ENCODE measurements around the gene ABCB11. TPM values are rescaled to one million over a fixed set of nuclear protein-coding genes. Genes with fewer than 3 reads are reported as not detected.

Gene ABCB11
- total RNA-seq, 4 donors from 2014 or later: under 0.01 to 1.2 (median 0.11) TPM; not detected in 1

DNA sequence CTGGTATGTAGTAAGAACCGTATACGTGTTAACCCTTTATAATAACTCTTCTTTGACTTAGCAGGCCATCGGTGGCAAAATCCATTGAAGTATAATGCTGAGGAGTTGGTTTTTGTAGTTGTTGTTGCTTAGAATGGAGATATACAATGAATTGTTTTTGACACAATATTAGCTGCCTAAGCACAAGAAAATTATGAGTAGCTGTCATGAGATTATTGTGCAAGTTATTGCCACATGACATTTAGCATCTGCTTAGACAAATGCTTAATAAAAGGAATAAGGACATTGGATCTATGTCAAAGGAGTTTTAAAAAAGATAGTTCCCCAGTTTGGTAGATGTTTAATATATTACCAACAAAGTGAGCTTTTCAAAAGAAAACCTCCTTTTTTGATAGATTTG is 59.9 kb downstream of the ABCB11 start:
- Histone ChIP-seq H3K4me1 (no peaks in the 10 kb centered on the region), H3K27me3 (no peaks in the 10 kb centered on the region), H3K27ac (no peak overlapping the region), H3K4me3 (replicated peaks in 1 of 3) (no peak overlapping the region), H3K9me3 (no peaks in the 10 kb centered on the region), H3K36me3 (no peaks in the 10 kb centered on the region)
- intact Hi-C loops (cut with DNase I): no loop called here
- TF ChIP-seq POLR2A (IDR thresholded peaks at IDR 0.05): no peak
- TF ChIP-seq, protein P1, sequence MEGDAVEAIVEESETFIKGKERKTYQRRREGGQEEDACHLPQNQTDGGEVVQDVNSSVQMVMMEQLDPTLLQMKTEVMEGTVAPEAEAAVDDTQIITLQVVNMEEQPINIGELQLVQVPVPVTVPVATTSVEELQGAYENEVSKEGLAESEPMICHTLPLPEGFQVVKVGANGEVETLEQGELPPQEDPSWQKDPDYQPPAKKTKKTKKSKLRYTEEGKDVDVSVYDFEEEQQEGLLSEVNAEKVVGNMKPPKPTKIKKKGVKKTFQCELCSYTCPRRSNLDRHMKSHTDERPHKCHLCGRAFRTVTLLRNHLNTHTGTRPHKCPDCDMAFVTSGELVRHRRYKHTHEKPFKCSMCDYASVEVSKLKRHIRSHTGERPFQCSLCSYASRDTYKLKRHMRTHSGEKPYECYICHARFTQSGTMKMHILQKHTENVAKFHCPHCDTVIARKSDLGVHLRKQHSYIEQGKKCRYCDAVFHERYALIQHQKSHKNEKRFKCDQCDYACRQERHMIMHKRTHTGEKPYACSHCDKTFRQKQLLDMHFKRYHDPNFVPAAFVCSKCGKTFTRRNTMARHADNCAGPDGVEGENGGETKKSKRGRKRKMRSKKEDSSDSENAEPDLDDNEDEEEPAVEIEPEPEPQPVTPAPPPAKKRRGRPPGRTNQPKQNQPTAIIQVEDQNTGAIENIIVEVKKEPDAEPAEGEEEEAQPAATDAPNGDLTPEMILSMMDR (IDR thresholded peaks at IDR 0.05): no peak
- no peak for DNase-seq
- 72 to 77% methylated on average over 3 of the region's 3 CpGs for WGBS, 2 donors

DNA sequence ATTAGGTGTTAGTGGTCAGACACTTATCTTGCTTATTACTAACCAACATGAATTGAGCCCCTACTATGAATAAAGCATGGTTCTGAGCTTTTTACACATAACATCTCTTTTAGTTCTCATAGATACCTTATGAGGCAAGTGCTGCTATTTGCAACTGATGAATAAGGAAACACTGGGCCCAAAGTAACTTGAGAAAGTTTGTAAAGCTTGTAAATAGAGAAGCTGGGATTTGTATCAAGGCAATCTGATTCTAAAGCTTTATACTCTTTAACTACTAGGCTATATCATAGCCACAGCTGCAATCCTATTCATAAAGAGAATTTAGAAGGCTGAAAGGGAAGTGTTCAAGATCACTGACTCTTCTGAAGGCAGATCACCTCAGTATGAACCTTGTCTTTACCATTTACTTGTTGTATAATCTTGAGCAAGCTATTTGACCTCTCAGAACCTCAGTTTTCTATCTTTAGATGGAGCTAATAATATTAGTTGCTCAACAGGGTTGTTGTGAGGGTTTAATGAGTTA is 60.4 kb downstream of the ABCB11 start:
- no peaks in the 10 kb centered on the region for H3K27me3 ChIP-seq
- no peak for DNase-seq
- H3K9me3 ChIP-seq: no peaks in the 10 kb centered on the region
- no peak for TF ChIP-seq POLR2A (IDR thresholded peaks at IDR 0.05)
- TF ChIP-seq, protein P1 (IDR thresholded peaks at IDR 0.05): no peak
- no peaks in the 10 kb centered on the region for H3K36me3 ChIP-seq
- no peak overlapping the region for H3K27ac ChIP-seq
- intact Hi-C loops (cut with DNase I): no loop called here
- no peaks in the 10 kb centered on the region for H3K4me1 ChIP-seq
- no peak overlapping the region for H3K4me3 ChIP-seq (replicated peaks in 1 of 3)

DNA sequence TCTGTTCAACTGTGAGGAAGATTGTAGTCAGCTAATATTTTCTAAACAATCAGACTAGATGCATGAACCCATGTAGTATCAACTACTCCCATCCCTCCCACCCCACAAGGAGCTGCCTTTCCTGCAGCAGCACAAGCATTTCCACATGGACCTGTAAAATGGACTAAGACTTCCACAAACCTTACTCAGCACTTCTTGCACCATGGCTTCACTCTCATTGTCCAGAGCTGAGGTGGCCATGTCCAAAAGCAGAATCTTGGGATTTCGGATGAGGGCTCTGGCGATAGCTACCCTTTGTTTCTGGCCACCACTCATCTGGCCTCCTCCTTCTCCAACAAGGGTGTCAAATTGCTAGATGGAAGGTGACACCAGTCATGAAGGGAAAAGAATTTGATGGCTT is 61.3 kb downstream of the ABCB11 start:
- DNase-seq: no peak
- Histone ChIP-seq H3K4me1 (no peaks in the 10 kb centered on the region), H3K4me3 (replicated peaks in 1 of 3) (no peak overlapping the region), H3K9me3 (no peaks in the 10 kb centered on the region), H3K27ac (no peak overlapping the region), H3K36me3 (no peaks in the 10 kb centered on the region), H3K27me3 (no peaks in the 10 kb centered on the region)
- WGBS, 2 donors: 97 to 98% methylated on average over 2 of the region's 2 CpGs
- intact Hi-C loops (cut with DNase I): no loop called here
- TF ChIP-seq POLR2A (IDR thresholded peaks at IDR 0.05): no peak
- TF ChIP-seq, protein P1 (IDR thresholded peaks at IDR 0.05): no peak

DNA sequence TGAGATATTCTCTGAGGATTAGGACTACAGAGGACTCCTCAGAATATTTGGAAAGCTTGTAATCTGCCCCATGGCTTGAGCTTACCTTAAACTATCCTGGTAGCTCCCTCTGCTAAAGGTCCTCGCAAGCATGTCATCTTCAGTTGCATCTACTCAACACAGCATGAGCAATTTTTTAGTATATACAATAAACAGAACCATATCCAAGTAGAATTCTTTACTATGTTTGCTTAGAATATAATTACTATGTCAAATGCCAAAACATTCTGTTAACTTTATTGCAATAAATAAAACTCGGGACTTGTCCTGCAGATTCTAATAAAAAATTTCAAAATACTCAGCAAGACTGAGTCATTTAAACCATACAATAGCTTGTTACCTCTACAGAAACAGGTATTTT is 62.8 kb downstream of the ABCB11 start:
- no peak for DNase-seq
- no peaks in the 10 kb centered on the region for H3K36me3 ChIP-seq
- TF ChIP-seq POLR2A (IDR thresholded peaks at IDR 0.05): no peak
- TF ChIP-seq, protein P1 (IDR thresholded peaks at IDR 0.05): no peak
- WGBS, 2 donors: 94 to 95% methylated on average over 2 of the region's 2 CpGs
- H3K4me1 ChIP-seq: no peaks in the 10 kb centered on the region
- H3K27me3 ChIP-seq: no peaks in the 10 kb centered on the region
- no peak overlapping the region for H3K4me3 ChIP-seq (replicated peaks in 1 of 3)
- intact Hi-C loops (cut with DNase I): no loop called here
- H3K9me3 ChIP-seq: no peaks in the 10 kb centered on the region
- H3K27ac ChIP-seq: no peak overlapping the region

DNA sequence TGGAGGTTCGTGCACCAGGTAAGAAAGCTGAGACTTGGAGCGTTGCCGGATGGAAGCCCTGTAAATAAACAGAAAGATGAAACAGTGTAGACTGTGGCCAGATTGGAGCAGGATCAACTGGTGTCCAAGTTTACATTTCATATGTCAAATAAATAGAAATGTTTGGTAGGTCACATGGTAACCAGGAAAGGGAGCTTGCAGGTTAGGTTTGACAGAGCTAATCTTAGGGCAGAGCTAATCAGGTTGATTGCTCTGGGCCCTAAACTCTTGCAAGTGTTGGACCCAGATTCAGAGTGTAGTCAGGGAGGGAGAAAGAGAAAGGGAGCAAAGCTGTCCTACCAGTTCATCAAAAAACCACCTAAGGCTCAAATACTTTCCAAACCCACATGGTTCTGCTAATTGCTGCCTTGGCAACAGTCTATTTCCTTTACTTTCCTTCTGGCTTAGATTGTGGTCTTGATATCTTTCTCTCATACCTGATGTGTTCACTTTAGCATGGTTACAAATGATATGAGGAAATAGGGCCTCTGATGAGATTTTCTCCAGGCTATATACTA is 66.8 kb downstream of the ABCB11 start:
- no peaks in the 10 kb centered on the region for H3K9me3 ChIP-seq
- intact Hi-C loops (cut with DNase I): loop anchor here (5.0 kb wide), 1 partner anchor 178 kb away; no protein-coding TSS in a partner anchor
- no peak for DNase-seq

More for the DNA sequence above, 66.8 kb downstream of the ABCB11 start:
- Histone ChIP-seq H3K36me3 (no peaks in the 10 kb centered on the region), H3K27ac (no peak overlapping the region), H3K27me3 (no peaks in the 10 kb centered on the region), H3K4me1 (no peaks in the 10 kb centered on the region), H3K4me3 (replicated peaks in 1 of 3) (no peak overlapping the region)
- TF ChIP-seq, protein P1 (IDR thresholded peaks at IDR 0.05): no peak
- TF ChIP-seq POLR2A (IDR thresholded peaks at IDR 0.05): no peak
- WGBS, 2 donors: 92% methylated on average over 3 of the region's 3 CpGs

All from thyroid gland (tissue), 4 donors.